Stimulated activated CD4-positive, alpha-beta T cell treated with anti-CD3 and anti-CD28 coated beads, Interleukin-15, amount 100 ng/mL, for 24 hours (primary cell): ENCODE results near the gene TAS2R40.
"Not testable (repeated sequence)": the region's sequence is repeated elsewhere in the genome, so short reads cannot be mapped to it uniquely, and the experiment has no call there.

Experiments
- DNase-seq: peaks from one replicate; pipeline ENCODE4 v3.0.0-alpha.2; 2020

The TAS2R40 gene

DNA sequence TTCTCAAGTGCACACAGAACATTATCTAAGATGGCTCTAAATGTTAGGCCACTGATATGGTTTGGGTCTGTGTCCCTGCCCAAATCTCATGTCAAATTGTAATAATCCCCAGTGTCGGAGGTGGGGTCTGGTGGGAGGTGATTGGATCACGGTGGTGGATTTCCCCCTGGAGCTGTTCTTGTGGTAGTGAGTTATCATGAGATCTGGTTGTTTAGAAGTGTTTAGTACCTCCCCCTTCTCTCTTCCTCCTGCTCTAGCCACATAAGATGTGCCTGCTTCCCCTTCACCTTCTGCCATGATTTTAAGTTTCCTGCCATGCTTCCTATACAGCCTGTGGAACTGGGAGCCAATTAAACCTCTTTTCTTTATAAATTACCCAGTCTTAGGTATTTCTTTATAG is 30.2 kb downstream of the TAS2R40 start:
- DNase-seq = no peak

DNA sequence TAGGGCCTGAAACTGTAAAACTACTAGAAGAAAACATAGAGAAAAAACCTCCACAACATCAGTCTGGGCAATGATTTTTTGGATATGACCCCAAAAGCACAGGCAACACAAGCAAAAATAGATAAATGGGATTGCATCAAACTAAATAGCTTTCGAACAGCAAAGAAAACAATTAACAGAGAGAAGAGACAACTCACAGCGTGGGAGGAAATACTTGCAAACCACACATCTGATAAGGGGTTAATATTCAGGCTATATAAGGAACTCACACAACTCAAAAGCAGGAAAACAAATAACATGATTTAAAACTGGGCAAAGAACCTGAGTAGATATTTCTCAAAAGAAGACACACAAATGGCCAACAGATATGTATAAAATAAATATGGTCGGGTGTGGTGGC is 33.7 kb downstream of the TAS2R40 start:
- no peak for DNase-seq

DNA sequence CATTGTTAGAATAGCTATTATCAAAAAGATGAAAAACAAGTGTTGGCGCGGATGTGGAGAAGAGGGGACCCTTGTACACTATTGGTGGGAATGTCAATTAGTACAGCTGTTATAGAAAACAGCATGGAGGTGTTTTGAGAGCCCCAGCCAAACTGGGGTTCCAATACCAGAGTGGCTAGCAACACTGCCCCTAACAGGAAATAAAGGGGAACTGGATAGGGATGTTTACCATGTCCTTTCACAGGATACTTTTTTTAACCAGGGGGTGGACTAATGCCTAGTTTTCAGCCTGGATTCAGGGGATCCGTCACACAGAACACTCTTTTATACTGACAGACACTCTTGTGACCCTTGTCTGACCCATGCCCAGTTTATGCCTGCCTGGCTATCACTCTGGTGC is 34.5 kb downstream of the TAS2R40 start:
- no peak for DNase-seq

DNA sequence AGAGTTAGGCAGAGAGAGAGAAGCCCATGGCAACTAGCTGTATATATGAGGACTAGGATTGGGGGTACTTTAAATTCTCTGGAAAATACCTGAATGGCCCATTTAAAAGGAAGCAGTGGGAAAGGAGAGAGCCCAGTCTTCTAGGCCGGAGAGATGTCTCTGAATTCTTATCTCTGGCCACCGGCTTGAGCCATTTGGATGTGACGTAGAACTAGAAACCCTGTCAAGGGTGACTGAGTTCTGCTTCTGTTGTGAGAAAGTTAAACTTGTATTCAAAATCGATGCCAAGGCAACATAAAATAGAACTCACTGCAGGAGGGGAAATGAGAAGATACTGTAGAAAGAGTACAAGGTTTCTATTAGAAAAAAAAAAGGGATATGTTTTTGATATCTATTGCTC is 35.1 kb downstream of the TAS2R40 start:
- DNase-seq = no peak

DNA sequence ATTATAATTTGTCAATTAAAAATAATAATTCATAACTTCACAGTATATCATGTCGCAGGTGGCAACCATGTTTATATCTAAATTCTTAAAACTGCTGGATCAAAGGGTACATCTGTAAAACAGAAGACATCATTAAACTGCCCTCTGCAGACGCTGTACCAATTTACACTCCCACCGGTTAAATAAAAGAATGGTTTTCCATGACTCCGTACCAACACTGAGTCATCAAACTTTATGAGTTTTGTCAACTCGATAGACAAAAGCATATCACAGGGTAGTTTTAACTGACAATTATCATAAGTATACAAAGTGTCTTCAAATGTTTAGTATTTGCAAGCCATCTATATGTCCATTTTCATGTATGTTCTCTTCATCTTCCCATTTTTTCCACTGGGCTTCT is 35.7 kb downstream of the TAS2R40 start:
- no peak for DNase-seq

DNA sequence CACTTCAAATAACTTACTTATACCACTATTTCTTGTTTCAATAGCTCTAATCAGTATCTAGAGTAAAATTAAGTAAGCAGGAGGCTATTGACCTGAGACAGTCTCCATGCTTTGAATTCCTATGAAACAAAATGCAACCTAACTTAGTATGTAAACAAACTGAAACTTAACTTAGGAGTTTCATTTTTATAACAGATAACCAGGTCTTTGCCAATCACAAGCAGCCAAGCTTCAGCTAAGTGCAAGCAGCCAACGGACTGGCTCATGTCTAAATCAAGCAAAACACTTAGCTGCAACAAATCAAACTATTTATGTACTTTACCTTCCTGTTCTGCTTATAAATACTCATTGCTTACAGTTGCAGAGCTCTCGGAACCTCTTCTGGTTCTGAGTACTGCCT is 37.0 kb downstream of the TAS2R40 start:
- DNase-seq = no peak

DNA sequence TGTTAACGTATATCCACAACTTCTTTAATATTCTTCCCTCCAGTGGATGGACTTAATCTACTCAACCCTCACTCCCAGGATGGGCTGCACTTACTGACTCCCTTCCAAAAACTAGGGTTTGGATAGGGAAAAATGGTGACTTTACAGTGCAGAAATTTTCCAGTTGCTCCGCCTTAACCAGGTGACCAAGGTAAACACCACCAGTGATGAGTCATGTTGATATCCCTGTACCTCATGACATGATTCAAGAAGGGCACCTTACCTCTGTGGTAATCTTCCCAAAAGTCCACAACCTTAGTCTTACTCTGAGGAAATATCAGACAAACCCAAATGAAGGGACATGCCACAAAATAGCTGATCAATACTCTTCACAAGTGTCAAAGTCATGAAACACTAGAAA is 37.9 kb downstream of the TAS2R40 start:
- no peak for DNase-seq

DNA sequence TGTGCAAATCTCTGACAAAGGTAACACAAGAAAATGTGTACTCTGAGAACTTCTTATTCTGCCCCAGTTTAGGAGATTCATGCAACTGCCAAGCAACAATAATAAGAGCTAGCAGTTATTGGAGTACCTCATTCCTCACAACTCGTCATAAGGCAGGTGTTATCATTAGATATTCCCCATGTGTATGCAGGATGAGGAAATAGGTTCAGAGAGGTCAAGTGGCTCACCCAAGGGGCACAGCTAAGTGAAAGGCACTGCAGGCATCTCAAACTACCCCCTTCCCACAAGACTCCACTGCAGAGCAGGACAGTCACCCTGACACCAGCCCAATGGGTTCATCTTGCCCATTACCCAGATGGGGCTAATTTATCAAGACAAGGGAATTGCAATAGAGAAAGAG is 40.1 kb downstream of the TAS2R40 start:
- no peak for DNase-seq

DNA sequence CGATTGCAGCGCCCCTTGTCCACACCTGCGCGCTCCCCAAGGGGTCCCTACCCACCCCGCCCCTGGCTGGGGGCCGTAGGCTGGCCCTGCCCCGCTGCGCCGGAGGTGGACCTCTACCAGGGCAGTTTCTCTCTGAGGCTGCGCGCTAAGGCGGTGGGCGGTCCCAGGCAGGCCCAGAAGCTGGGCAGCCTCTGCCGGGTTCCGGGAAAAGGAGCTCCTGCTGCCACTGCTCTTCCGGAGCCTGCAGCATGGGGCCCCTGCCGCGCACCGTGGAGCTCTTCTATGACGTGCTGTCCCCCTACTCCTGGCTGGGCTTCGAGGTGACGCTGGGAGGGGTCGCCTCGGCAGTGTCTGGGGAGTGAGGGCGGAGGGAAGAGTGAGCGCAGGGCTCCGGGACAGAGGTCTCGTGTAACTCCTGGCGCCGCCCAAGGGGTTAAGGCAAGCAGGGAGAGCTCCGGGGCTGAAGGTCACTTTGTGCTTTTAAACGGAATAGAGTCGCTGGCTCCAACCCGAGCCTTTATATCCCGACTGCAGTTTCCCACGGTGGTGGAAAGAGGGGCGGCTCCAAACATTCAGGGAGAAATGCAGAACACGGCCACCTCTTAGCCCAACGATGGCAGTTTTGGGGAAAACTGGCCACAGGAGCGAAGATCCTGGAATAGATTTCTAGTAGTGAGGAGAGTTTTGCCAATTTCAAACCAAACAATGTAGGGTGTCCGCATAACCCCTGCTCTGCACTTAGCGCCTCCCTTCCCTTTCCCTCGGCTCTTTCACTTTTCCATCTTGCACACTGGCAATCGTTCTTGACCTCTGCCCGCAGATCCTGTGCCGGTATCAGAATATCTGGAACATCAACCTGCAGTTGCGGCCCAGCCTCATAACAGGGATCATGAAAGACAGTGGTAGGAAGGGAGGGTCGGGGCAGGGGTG is 41.7 kb downstream of the TAS2R40 start, which contains the start of gene GSTK1:
TSS of gene GSTK1 (plus strand) at position 176 of the 930 bp plus-strand sequence. CDS start at position 249, 73 bp downstream.
- DNase-seq = peak; percentile 90

DNA sequence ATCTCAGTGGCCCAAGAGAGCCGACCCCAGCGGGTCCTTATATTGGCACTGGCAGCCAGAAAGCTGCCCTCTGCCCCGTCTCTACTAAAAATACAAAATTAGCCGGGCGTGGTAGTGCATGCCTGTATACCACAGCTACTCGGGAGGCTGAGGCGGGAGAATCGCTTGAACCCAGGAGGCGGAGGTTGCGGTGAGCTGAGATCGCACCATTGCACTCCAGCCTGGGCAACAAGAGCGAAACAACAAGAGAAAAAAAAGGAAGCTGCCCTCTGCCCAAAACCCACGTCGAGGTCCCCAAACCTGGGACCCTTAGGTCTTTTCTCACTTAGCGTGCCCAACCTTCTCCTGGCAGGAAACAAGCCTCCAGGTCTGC is 42.3 kb downstream of the TAS2R40 start:
- DNase-seq = not testable (repeated sequence)

DNA sequence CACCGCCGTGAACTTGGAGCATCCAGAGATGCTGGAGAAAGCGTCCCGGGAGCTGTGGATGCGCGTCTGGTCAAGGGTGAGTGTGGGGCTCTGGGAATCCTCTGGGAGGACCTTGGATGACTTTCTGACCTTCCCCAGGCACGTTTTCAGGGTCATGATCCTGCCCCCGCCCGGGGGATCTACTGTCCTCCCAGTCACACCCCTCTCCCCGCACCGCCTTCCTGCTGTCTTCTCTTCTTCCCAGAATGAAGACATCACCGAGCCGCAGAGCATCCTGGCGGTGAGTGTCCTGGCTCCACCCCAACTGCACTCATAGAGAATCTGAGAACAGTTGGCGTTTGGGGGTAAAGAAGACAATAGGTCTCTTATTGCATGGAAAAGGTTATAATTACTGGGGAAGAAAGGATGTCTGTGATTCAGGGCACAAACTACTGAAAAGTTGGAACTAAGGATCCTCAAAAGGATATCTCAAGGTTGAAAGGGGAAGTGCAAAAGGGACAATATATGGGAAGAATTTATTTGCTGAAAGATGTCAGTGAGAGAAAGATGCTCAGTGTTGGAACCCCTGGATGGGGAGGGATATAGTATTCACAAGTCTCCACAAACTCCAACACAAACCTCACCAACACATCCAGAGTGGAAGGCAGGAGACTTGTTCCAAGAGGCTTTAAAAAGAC is 43.3 kb downstream of the TAS2R40 start:
- DNase-seq = peak; percentile 22

DNA sequence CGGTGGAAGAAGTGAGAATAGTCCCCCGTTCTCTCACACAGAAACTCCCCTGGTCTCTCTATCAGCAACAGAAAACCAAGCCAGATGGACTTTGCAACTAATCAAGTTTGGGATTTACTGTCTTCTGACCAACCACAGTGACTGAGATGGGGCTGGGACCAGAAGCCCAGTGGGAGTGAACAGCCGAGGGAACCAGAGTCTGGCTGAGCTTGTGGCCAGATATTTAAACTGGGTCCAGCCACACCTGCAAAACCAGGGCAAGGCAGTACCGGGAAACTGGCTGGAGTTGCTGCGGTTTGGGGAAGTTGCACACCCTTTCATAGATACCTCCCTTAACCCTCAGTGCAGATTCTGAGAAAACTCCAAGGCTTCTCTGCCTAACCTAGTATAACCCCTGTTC is 47.4 kb downstream of the TAS2R40 start:
- DNase-seq = no peak

DNA sequence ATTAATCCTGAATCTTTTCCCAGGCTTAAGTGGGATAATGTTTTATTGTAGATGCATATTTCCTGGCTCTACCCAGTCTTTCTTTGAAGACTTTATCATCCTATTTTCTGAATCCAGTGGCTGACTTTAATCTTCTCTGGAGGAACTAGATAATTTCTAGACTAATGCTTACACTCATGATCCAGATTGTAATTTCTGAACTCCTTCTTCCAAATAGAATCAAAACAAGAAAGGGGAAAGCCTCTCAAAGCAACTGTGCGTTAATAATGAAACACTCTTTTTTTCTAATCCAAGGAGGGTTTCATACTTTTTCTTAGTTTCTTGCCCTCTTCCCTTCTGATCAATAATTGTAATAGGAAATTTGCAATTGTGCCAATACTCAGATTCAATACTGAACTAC is 49.4 kb downstream of the TAS2R40 start:
- DNase-seq = no peak
